Neutrophil (primary cell): ENCODE measurements around the gene GRK7.

Experiments
- H3K27ac ChIP-seq: fragments of 200-600 bp; sonication (generic); 2 replicates; pipeline ENCODE4 v1.5.1; 2016; ENCODE audit warnings: mild to moderate bottlenecking, moderate library complexity
- H3K27me3 ChIP-seq: fragments of 200-600 bp; sonication (generic); 2 replicates; pipeline ENCODE4 v1.6.0; 2016; ENCODE audit warnings: mild to moderate bottlenecking
- H3K36me3 ChIP-seq: fragments of 200-600 bp; sonication (generic); 2 replicates; pipeline ENCODE4 v1.5.1; 2017
- H3K4me1 ChIP-seq, 2 experiments: fragments of 200-600 bp in 1 of 2; sonication (generic) in 1 of 2; 1 replicate in 1 of 2; 2 replicates in 1 of 2; pipeline versions ENCODE4 v1.5.1 to v1.6.1; 2013 to 2016; ENCODE audit warnings: low read depth in 1 of 2, low read length in 1 of 2, mild to moderate bottlenecking in 1 of 2, moderate library complexity in 1 of 2; ENCODE audit not compliant: control insufficient read depth in 1 of 2, insufficient read depth in 1 of 2
- H3K4me3 ChIP-seq, 2 experiments: fragments of 200-600 bp in 1 of 2; sonication (generic) in 1 of 2; 1 replicate in 1 of 2; 2 replicates in 1 of 2; pipeline ENCODE4 v1.5.1; 2013 to 2016; ENCODE audit warnings: low read depth in 1 of 2, low read length in 1 of 2, mild to moderate bottlenecking in 1 of 2, moderate library complexity in 1 of 2
- H3K9me3 ChIP-seq: fragments of 200-600 bp; sonication (generic); 2 replicates; pipeline ENCODE4 v1.5.1; 2016
- CTCF ChIP-seq: fragments of 200-600 bp; sonication (generic); IDR thresholded peaks from 2 replicates; pipeline ENCODE4 v1.5.1; 2016; ENCODE audit warnings: antibody characterized with exemption

The GRK7 gene

GRCh38 chr3:141795741-141796080 lies 32.5 kb downstream of the GRK7 start:
- Histone ChIP-seq H3K36me3 (no peaks in the 10 kb centered on the region), H3K4me1 (peaks cover 20 to 23% of the 10 kb centered on the region in 2 experiments), H3K27me3 (peaks cover 21% of the 10 kb centered on the region), H3K27ac (no peak overlapping the region), H3K4me3 (no peak overlapping the region), H3K9me3 (no peaks in the 10 kb centered on the region)
- TF ChIP-seq CTCF = no peak

- no peak for TF ChIP-seq CTCF
- Histone ChIP-seq H3K27ac (no peak overlapping the region), H3K27me3 (peaks cover 21% of the 10 kb centered on the region), H3K9me3 (no peaks in the 10 kb centered on the region), H3K36me3 (no peaks in the 10 kb centered on the region), H3K4me1 (peaks cover 20 to 23% of the 10 kb centered on the region in 2 experiments), H3K4me3 (peak overlapping the region; percentile 44 to 54)
These were observed 33.1 kb downstream of the GRK7 start for GRCh38 chr3:141796081-141796888.

GRCh38 chr3:141796889-141797781 lies 33.9 kb downstream of the GRK7 start:
- no peak for TF ChIP-seq CTCF
- Histone ChIP-seq H3K4me3 (peak overlapping the region; percentile 44 to 54), H3K27me3 (peaks cover 21% of the 10 kb centered on the region), H3K27ac (no peak overlapping the region), H3K4me1 (peaks cover 20 to 23% of the 10 kb centered on the region in 2 experiments), H3K9me3 (no peaks in the 10 kb centered on the region), H3K36me3 (no peaks in the 10 kb centered on the region)

GRCh38 chr3:141797819-141798447 lies 34.7 kb downstream of the GRK7 start:
- H3K27me3 ChIP-seq = peaks cover 21% of the 10 kb centered on the region
- peak overlapping the region; percentile 44 to 54 for H3K4me3 ChIP-seq
- H3K36me3 ChIP-seq = no peaks in the 10 kb centered on the region
- no peak overlapping the region for H3K27ac ChIP-seq
- no peak for TF ChIP-seq CTCF
- no peaks in the 10 kb centered on the region for H3K9me3 ChIP-seq
- H3K4me1 ChIP-seq = peaks cover 20 to 23% of the 10 kb centered on the region in 2 experiments

GRCh38 chr3:141798448-141798845 lies 35.2 kb downstream of the GRK7 start:
- Histone ChIP-seq H3K4me3 (no peak overlapping the region), H3K27ac (no peak overlapping the region), H3K27me3 (peaks cover 21% of the 10 kb centered on the region), H3K4me1 (peaks cover 20 to 23% of the 10 kb centered on the region in 2 experiments), H3K36me3 (no peaks in the 10 kb centered on the region), H3K9me3 (no peaks in the 10 kb centered on the region)
- no peak for TF ChIP-seq CTCF
